OCI-LY7 (cell line): ENCODE results near the gene FBXL3. TPM values are rescaled to one million over a fixed set of nuclear protein-coding genes. Genes with fewer than 3 reads are reported as not detected.

ENCODE experiments used
- BruUV-seq: library from RNA; stranded (reverse); fragments of 400-500 nt; replicated peaks from 2 replicates; lab custom pipeline; 2021; lab: Mats Ljungman, UMichigan
- CTCF ChIA-PET: fragments of 300-600 bp; sonication (Branson Sonifier 250); formaldehyde crosslinking; loops from one replicate; lab custom pipeline; 2022; ENCODE audit warnings: antibody characterized with exemption; ENCODE audit not compliant: unreplicated experiment; lab: Charles Lee
- POLR2A ChIA-PET: fragments of 300-600 bp; sonication (Branson Sonifier 250); formaldehyde crosslinking; loops from one replicate; lab custom pipeline; 2022; ENCODE audit warnings: antibody characterized with exemption; lab: Charles Lee
- DNase-seq: peaks from one replicate; pipeline ENCODE4 v3.0.0-alpha.2; 2015; ENCODE audit warnings: low spot score
- H2AFZ ChIP-seq: fragments of 200-600 bp; sonication (generic), shearing (Covaris generic); 2 replicates; pipeline ENCODE4 v1.6.1; 2014; ENCODE audit warnings: mild to moderate bottlenecking, antibody characterized with exemption, low read length, moderate library complexity
- H3K27ac ChIP-seq: fragments of 200-600 bp; sonication (generic); 2 replicates; pipeline ENCODE4 v1.5.1; 2014; ENCODE audit warnings: mixed run types, low read depth, mild to moderate bottlenecking, moderate library complexity, low read length, inconsistent platforms; ENCODE audit not compliant: poor library complexity, severe bottlenecking
- H3K36me3 ChIP-seq: fragments of 200-600 bp; sonication (generic); 2 replicates; pipeline ENCODE4 v1.6.1; 2014; ENCODE audit warnings: mild to moderate bottlenecking, antibody characterized with exemption, low read length, moderate library complexity, mixed read lengths; ENCODE audit not compliant: insufficient read depth
- H3K4me1 ChIP-seq: fragments of 200-600 bp; sonication (generic); 2 replicates; pipeline ENCODE4 v1.5.1; 2014; ENCODE audit warnings: mild to moderate bottlenecking, low read length; ENCODE audit not compliant: insufficient read depth, poor library complexity, severe bottlenecking
- H3K4me2 ChIP-seq: fragments of 200-600 bp; sonication (generic); 2 replicates; pipeline ENCODE4 v1.6.1; 2014; ENCODE audit warnings: mild to moderate bottlenecking, low read length
- H3K4me3 ChIP-seq: fragments of 200-600 bp; sonication (generic); 2 replicates; pipeline ENCODE4 v1.5.1; 2014; ENCODE audit warnings: mild to moderate bottlenecking, low read depth, low read length; ENCODE audit not compliant: poor library complexity, severe bottlenecking
- H3K79me2 ChIP-seq: fragments of 200-600 bp; sonication (generic); 2 replicates; pipeline ENCODE4 v1.6.1; 2016; ENCODE audit warnings: low read depth, mild to moderate bottlenecking, low read length, moderate library complexity, mixed read lengths; ENCODE audit not compliant: insufficient read depth
- H3K9me2 ChIP-seq: fragments of 200-600 bp; sonication (generic); 2 replicates; pipeline ENCODE4 v1.6.1; 2016; ENCODE audit warnings: mild to moderate bottlenecking, low read length, mixed read lengths; ENCODE audit not compliant: insufficient read depth
- H3K9me3 ChIP-seq: fragments of 200-600 bp; sonication (generic); 2 replicates; pipeline ENCODE4 v1.6.1; 2014; ENCODE audit warnings: mild to moderate bottlenecking, mixed run types, low read length, mixed read lengths
- H4K20me1 ChIP-seq: fragments of 200-600 bp; sonication (generic); 2 replicates; pipeline ENCODE4 v1.6.1; 2014; ENCODE audit warnings: mild to moderate bottlenecking, antibody characterized with exemption, low read length, moderate library complexity, mixed read lengths; ENCODE audit not compliant: insufficient read depth
- EZH2phosphoT487 ChIP-seq: fragments of 200-600 bp; sonication (generic); IDR thresholded peaks from 2 replicates; pipeline ENCODE4 v1.6.1; 2018; ENCODE audit warnings: low read depth, borderline replicate concordance, mild to moderate bottlenecking, mixed run types, antibody characterized with exemption, low read length, moderate library complexity, mixed read lengths
- intact Hi-C: fragments of 100-400 bp; cut with micrococcal nuclease; formaldehyde crosslinking; loops from one replicate; pipeline ENCODE4 v1.10.0; 2022; ENCODE audit not compliant: unreplicated experiment
- total RNA-seq, 2 experiments: library from RNA; depleted of rRNA in 1 of 2; stranded (reverse); fragments of >200 nt in 1 of 2; shearing (Covaris generic) in 1 of 2; gene quantifications; 2 replicates each; pipeline ENCODE4 v1.2.3, GENCODE V29; 2014 to 2022
- TF ChIP-seq, protein P1 (sequence below): fragments of 200-600 bp; sonication (generic); conservative IDR thresholded peaks from 2 replicates; pipeline ENCODE4 v1.5.1; 2014; ENCODE audit warnings: mild to moderate bottlenecking, antibody characterized with exemption, low read length, moderate library complexity, mixed read lengths

FBXL3 gene
- total RNA-seq, 2 experiments from 2014 or later: 21.6 to 25.1 TPM

GRCh38 chr13:77002590-77003190, 24.3 kb downstream of the FBXL3 start:
- Histone ChIP-seq H3K4me3 (no peak overlapping the region), H3K9me3 (no peaks in the 10 kb centered on the region), H3K27ac (no peak overlapping the region), H3K4me2 (no peak overlapping the region), H3K79me2 (0 out of 2 replicates have a peak, but pooled peaks cover 4% of the 10 kb centered on the region), H2AFZ (no peak overlapping the region), H4K20me1 (peaks cover 9% of the 10 kb centered on the region; the same call in 1 of the 2 replicates), H3K4me1 (peaks cover 9% of the 10 kb centered on the region), H3K36me3 (peaks cover 82% of the 10 kb centered on the region), H3K9me2 (no peaks in the 10 kb centered on the region)
- intact Hi-C loops: no loop called here
- DNase-seq: peak; percentile 30
- POLR2A ChIA-PET: interaction anchor here (0.7 to 3.1 kb wide), 5 partner anchors 10 to 500 kb away, joined by 3 to 24 read pairs (median 5); partner anchors contain the start of gene CLN5
- BruUV-seq: no TSS peak
- TF ChIP-seq EZH2phosphoT487: no peak
- TF ChIP-seq, protein P1, sequence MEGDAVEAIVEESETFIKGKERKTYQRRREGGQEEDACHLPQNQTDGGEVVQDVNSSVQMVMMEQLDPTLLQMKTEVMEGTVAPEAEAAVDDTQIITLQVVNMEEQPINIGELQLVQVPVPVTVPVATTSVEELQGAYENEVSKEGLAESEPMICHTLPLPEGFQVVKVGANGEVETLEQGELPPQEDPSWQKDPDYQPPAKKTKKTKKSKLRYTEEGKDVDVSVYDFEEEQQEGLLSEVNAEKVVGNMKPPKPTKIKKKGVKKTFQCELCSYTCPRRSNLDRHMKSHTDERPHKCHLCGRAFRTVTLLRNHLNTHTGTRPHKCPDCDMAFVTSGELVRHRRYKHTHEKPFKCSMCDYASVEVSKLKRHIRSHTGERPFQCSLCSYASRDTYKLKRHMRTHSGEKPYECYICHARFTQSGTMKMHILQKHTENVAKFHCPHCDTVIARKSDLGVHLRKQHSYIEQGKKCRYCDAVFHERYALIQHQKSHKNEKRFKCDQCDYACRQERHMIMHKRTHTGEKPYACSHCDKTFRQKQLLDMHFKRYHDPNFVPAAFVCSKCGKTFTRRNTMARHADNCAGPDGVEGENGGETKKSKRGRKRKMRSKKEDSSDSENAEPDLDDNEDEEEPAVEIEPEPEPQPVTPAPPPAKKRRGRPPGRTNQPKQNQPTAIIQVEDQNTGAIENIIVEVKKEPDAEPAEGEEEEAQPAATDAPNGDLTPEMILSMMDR: peak; percentile 85
- CTCF ChIA-PET: no interaction called here

GRCh38 chr13:77001963-77002587, 24.9 kb downstream of the FBXL3 start:
- H4K20me1 ChIP-seq: peaks cover 9% of the 10 kb centered on the region; the same call in 1 of the 2 replicates

More at GRCh38 chr13:77001963-77002587, 24.9 kb downstream of the FBXL3 start:
- Histone ChIP-seq H3K79me2 (0 out of 2 replicates have a peak, but pooled peaks cover 4% of the 10 kb centered on the region), H3K9me3 (no peaks in the 10 kb centered on the region), H2AFZ (no peak overlapping the region), H3K4me2 (no peak overlapping the region), H3K9me2 (no peaks in the 10 kb centered on the region), H3K36me3 (peaks cover 78% of the 10 kb centered on the region), H3K4me1 (peaks cover 9% of the 10 kb centered on the region), H3K4me3 (no peak overlapping the region), H3K27ac (no peak overlapping the region)
- no peak for DNase-seq
- BruUV-seq: no TSS peak
- POLR2A ChIA-PET: interaction anchor here (1.2 to 3.1 kb wide), 3 partner anchors 10 to 26 kb away, joined by 5 to 24 read pairs (median 5); partner anchors contain the start of gene CLN5
- TF ChIP-seq, protein P1: no peak
- no peak for TF ChIP-seq EZH2phosphoT487
- CTCF ChIA-PET: interaction anchor here (0.8 kb wide), 1 partner anchor 9 kb away, joined by 4 read pairs; no protein-coding TSS in a partner anchor
- intact Hi-C loops: no loop called here
